Measurements from ENCODE around the gene RPS6KB2. TPM values are rescaled to one million over a fixed set of nuclear protein-coding genes. Genes with fewer than 3 reads are reported as not detected.

Gene RPS6KB2
- total and polyA plus RNA-seq, 9 of the 15 experiments (the other 6 are each of a cell fraction or from before 2014, with no cell fraction given), result 0.42 to 122 (median 82.6) TPM

GRCh38 chr11:67382276-67383136, 45.8 kb upstream of the RPS6KB2 start (continued):
- TF ChIP-seq ZNF3 (CRISPR knock-in tag; IDR thresholded peaks at IDR 0.05) (no peak), RREB1 (CRISPR knock-in tag; IDR thresholded peaks at IDR 0.05) (0 out of 2 replicates have a peak, but pooled peaks have one; percentile 17), NCOA4 (IDR thresholded peaks at IDR 0.05; ENCODE audit: partially characterized antibody) (no peak), PHF21A (IDR thresholded peaks at IDR 0.05; ENCODE audit: borderline replicate concordance, low read depth) (no peak), THRA (IDR thresholded peaks at IDR 0.05) (no peak), RBM25 (IDR thresholded peaks at IDR 0.05; ENCODE audit: low read depth, low read length, severe bottlenecking) (peak; percentile 66), ZNF175 (CRISPR knock-in tag; IDR thresholded peaks at IDR 0.05; ENCODE audit: low read depth) (no peak), ZNF311 (CRISPR knock-in tag; IDR thresholded peaks at IDR 0.05) (no peak), SMARCA5 (IDR thresholded peaks at IDR 0.05) (peak; percentile 82; the same call in 1 of the 2 replicates), ZNF263 (CRISPR knock-in tag; IDR thresholded peaks at IDR 0.05; ENCODE audit: borderline replicate concordance) (peak; percentile 39; the same call in 1 of the 2 replicates), DLX4 (CRISPR knock-in tag; IDR thresholded peaks at IDR 0.05) (no peak), CBFA2T2 (conservative IDR thresholded peaks at IDR 0.05) (no peak), BRCA1 (IDR thresholded peaks at IDR 0.05) (no peak), BRCA1 (CRISPR knock-in tag; IDR thresholded peaks at IDR 0.05) (no peak), NBN (IDR thresholded peaks at IDR 0.05; ENCODE audit: low read depth) (0 out of 2 replicates have a peak, but pooled peaks have one; percentile 35), DPF2 (IDR thresholded peaks at IDR 0.05) (no peak), EP400 (IDR thresholded peaks at IDR 0.05) (0 out of 2 replicates have a peak, but pooled peaks have one; percentile 26), XRCC5 (IDR thresholded peaks at IDR 0.05; ENCODE audit: low read depth, low read length) (peak; percentile 90), SPI1 (IDR thresholded peaks at IDR 0.05; ENCODE audit: borderline replicate concordance, low read depth, low read length) (no peak), RBFOX2 (IDR thresholded peaks at IDR 0.05; ENCODE audit: low read depth, low read length) (no peak), TCF3 (CRISPR knock-in tag; IDR thresholded peaks at IDR 0.05) (peak; percentile 27; the same call in 1 of the 2 replicates), TAF15 (IDR thresholded peaks at IDR 0.05; ENCODE audit: low read depth, low read length) (no peak)

All from K562 (cell line).